ENCODE data around the gene KSR1.

- TF ChIP-seq, protein P1, sequence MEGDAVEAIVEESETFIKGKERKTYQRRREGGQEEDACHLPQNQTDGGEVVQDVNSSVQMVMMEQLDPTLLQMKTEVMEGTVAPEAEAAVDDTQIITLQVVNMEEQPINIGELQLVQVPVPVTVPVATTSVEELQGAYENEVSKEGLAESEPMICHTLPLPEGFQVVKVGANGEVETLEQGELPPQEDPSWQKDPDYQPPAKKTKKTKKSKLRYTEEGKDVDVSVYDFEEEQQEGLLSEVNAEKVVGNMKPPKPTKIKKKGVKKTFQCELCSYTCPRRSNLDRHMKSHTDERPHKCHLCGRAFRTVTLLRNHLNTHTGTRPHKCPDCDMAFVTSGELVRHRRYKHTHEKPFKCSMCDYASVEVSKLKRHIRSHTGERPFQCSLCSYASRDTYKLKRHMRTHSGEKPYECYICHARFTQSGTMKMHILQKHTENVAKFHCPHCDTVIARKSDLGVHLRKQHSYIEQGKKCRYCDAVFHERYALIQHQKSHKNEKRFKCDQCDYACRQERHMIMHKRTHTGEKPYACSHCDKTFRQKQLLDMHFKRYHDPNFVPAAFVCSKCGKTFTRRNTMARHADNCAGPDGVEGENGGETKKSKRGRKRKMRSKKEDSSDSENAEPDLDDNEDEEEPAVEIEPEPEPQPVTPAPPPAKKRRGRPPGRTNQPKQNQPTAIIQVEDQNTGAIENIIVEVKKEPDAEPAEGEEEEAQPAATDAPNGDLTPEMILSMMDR (IDR thresholded peaks at IDR 0.05), result no peak
- TF ChIP-seq POLR2A (IDR thresholded peaks at IDR 0.05), result no peak
Observed at GRCh38 chr17:27422601-27423000, 33.6 kb upstream of the KSR1 start.

Data from Peyer's patch (tissue), 4 donors.